Subcutaneous adipose tissue (tissue), 4 donors: ENCODE data around the gene GATA2. TPM values are rescaled to one million over a fixed set of nuclear protein-coding genes. Genes with fewer than 3 reads are reported as not detected.

Source experiments
- CTCF ChIP-seq: fragments of 450-650 bp; IDR thresholded peaks from one replicate; pipeline ENCODE4 v1.5.1; 2016; ENCODE audit warnings: low read depth, mild to moderate bottlenecking, control low read depth, antibody characterized with exemption, moderate library complexity
- total RNA-seq, 4 donors: library from RNA; depleted of rRNA; stranded (reverse); fragments of >200 nt; gene quantifications; one replicate each; pipeline ENCODE4 v1.1.0, GENCODE V29; 2016

The GATA2 gene
- total RNA-seq, 4 donors from 2014 or later: 2.4 to 26.6 (median 11.0) TPM

- TF ChIP-seq CTCF: no peak
These were observed 10.0 kb downstream of the GATA2 start for GRCh38 chr3:128482666-128483656.

- no peak for TF ChIP-seq CTCF
These were observed 10.8 kb downstream of the GATA2 start for GRCh38 chr3:128482175-128482574.

- TF ChIP-seq CTCF: no peak
These were observed 11.5 kb downstream of the GATA2 start for GRCh38 chr3:128481438-128481942.

GRCh38 chr3:128480717-128481437, 12.1 kb downstream of the GATA2 start:
- TF ChIP-seq CTCF: no peak

- TF ChIP-seq CTCF: no peak
These were observed 12.7 kb downstream of the GATA2 start for GRCh38 chr3:128480278-128480677.

- TF ChIP-seq CTCF: no peak
These were observed 13.4 kb downstream of the GATA2 start for GRCh38 chr3:128479558-128480086.
